Measurements from ENCODE around the gene AP1S1.
A peak's percentile ranks its signal among the peaks of the same experiment; 100 is the strongest.

AP1S1 gene

DNA sequence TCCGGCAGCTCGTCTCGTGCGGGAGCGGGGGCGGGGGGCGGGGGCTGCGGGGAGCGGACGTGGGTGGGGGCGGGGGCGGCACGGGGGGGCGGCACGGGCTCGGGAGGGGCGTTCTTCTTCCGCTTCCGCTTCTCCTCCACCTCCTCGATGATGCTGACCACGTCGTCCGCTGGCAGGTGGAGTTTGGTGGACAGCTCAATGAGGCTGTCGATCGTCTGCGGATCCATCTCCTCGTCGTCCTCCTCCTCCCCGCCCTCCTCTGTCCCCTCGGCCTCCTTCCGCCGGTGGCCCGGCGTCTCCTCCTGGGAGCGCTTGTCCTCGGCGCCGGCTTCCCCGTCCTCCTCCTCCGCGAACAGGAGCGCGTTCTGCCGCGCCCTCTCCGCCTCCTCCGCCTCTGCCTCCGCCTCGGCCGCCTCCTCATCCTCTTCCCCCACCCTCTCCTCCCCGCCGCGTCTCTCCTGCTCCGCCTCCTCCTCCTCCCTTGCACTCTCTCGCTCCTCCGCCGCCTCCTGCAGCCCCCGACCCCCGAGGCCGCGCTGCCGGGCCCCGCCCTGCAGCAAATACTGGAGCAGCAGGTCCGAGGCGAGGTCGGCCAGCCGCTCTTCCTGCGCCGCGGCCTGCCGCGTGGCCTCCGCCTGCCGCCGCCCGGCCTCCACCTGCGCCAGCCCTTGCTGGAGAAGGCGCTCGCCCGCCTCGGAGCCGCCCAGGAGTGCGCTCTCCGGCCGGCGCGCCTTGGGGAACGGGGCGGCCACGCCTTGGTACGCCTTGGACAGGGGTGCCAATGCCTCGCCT is 9.2 kb downstream of the AP1S1 start:
- peaks cover 79% of the 10 kb centered on the region for H3K27me3 ChIP-seq (ENCODE audit: insufficient read depth, low read depth, severe bottlenecking)
- no peaks in the 10 kb centered on the region for H3K36me3 ChIP-seq
- peak overlapping the region; percentile 20 for H3K4me3 ChIP-seq (ENCODE audit: low read depth, low read length)
- no peaks in the 10 kb centered on the region for H3K9me3 ChIP-seq (ENCODE audit: severe bottlenecking)
- no peak overlapping the region for H3K27ac ChIP-seq
- DNase-seq, result no peak
- TF ChIP-seq, protein P1, sequence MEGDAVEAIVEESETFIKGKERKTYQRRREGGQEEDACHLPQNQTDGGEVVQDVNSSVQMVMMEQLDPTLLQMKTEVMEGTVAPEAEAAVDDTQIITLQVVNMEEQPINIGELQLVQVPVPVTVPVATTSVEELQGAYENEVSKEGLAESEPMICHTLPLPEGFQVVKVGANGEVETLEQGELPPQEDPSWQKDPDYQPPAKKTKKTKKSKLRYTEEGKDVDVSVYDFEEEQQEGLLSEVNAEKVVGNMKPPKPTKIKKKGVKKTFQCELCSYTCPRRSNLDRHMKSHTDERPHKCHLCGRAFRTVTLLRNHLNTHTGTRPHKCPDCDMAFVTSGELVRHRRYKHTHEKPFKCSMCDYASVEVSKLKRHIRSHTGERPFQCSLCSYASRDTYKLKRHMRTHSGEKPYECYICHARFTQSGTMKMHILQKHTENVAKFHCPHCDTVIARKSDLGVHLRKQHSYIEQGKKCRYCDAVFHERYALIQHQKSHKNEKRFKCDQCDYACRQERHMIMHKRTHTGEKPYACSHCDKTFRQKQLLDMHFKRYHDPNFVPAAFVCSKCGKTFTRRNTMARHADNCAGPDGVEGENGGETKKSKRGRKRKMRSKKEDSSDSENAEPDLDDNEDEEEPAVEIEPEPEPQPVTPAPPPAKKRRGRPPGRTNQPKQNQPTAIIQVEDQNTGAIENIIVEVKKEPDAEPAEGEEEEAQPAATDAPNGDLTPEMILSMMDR (IDR thresholded peaks at IDR 0.05; ENCODE audit: low read depth, low read length), result no peak

DNA sequence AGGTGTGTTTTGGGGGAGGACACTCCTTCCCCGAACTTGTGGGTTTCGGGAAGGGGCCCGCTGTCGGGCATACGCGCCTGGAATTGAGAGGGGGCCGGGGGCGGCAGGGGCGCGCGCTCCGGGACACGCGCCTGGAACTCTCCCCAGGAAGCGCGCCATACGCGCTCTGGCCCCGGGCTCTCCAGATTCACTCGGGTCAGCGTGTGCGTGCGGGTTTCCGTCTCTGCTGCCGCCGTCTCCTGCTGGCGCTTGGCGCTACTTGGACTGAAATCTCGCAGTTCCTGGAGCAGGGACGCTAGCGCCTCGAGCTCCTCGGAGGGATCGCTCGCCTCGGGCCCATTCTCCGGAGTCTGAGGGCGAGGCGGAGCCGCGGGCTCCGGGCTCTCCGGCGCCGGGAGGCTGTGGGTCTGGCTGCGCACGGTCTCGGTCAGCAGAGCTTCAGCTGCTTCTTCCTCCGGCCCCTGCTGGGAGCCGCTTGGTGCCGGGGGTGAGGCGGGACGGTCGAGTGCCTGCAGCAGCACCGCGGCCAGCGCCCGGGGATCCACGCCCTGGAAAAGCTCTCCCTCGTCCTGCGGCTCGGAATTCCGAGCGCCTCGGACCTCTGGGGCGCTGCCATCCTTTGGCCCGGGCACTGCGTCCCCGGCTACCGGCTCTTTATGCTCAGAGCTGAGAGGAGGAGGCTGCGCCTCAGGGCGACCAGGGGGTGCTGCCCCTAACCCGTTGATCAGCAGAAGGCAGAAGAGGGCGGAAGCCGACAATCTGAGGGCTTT is 10.0 kb downstream of the AP1S1 start:
- peak overlapping the region; percentile 20 for H3K4me3 ChIP-seq (ENCODE audit: low read depth, low read length)
- peaks cover 79% of the 10 kb centered on the region for H3K27me3 ChIP-seq (ENCODE audit: insufficient read depth, low read depth, severe bottlenecking)
- no peaks in the 10 kb centered on the region for H3K9me3 ChIP-seq (ENCODE audit: severe bottlenecking)
- no peak for DNase-seq
- H3K27ac ChIP-seq, result no peak overlapping the region
- TF ChIP-seq, protein P1 (IDR thresholded peaks at IDR 0.05; ENCODE audit: low read depth, low read length), result no peak
- H3K36me3 ChIP-seq, result no peaks in the 10 kb centered on the region

DNA sequence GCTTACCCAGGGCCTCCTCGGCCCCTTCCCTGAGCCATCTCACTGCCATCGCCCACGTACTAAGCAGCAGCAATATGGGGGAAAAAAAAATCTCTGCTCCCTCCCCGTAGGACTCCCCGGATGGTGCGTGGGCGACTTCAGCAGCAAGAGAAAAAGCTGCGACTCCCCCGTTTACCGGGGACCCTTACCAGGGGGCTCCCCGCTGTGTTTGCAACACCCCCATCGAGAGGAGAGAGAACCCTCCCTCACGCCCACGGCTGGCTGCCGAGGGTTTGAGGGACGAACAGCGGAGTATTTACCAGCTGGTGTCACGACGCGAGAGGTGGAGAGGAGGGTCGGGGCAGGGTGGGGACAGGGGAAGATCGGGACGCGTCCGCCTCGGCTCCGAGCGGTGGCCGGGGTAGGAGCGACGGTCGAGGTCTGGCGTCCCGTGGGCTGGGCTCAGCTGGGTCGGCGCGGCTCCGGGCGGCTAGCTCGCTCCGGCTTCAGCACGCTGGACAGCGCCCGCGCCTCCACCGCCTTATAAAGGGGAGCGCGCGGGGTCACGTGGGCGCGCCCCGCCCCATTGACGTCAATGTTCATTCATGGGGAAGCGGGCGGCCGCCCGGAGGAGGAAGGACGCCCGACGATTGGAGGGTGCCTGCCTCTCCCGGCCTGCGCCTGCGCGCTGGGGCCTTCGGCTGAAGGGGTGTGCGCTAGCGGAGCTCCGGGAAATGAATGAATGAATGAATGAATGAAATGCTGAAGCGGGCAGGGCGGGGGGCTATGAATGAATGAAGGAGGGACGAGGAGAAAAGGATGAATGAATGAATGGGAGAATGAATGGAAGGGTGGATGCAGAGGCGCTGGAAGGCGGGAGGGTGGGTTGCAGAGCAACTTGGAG is 11.0 kb downstream of the AP1S1 start, which contains the start of gene VGF:
Gene VGF, minus strand, starts transcription at position 495 of the 883 bp plus-strand sequence. CDS start 726 bp downstream, outside the sequence.
- peak within 1 kb of the TSS; percentile 32 for H3K4me3 ChIP-seq (ENCODE audit: low read depth, low read length)
- no peak within 1 kb of the TSS for H3K27ac ChIP-seq
- H3K27me3 ChIP-seq (ENCODE audit: insufficient read depth, low read depth, severe bottlenecking), result peaks cover 89% of the 10 kb centered on the region
- DNase-seq, result peak; percentile 85
- TF ChIP-seq, protein P1 (IDR thresholded peaks at IDR 0.05; ENCODE audit: low read depth, low read length), result no peak
- H3K36me3 ChIP-seq, result no peaks in the 10 kb centered on the region
- no peaks in the 10 kb centered on the region for H3K9me3 ChIP-seq (ENCODE audit: severe bottlenecking)

DNA sequence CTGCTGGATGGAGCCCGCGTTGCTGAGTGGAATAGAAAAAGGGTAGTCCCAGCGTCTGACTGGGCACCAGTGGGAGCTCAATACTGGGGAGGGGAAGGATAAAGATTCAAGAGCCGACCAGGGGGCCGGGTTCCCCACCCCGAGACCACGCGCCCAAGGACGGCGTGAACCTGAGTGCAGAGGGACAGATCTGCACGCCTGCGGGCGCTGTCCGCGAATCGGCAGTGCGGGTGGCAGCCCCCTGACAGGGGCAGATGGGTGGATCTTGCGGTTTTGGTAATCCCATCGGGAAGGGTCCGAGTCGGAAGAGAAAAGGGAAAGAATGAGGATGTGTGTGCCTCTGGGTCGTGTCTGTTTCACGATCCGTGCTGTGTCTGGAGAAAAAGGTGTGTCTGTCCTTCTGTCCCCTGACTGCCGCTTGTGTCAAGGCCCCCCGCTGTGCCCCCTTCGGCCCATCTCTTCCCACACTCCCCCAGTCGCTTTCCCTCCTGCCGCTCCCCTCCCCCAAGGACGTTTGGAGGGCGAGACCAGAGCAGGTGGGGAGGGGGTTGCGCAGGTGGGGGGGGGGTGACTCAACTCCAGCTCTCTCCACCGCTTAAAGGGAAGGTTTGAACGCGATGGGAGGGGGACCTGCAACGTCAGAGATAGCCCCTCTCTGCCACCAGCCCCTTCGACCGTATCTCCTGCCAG is 11.8 kb downstream of the AP1S1 start:
- DNase-seq, result no peak
- H3K9me3 ChIP-seq (ENCODE audit: severe bottlenecking), result no peaks in the 10 kb centered on the region
- no peak overlapping the region for H3K27ac ChIP-seq
- H3K36me3 ChIP-seq, result no peaks in the 10 kb centered on the region
- TF ChIP-seq, protein P1 (IDR thresholded peaks at IDR 0.05; ENCODE audit: low read depth, low read length), result no peak
- H3K27me3 ChIP-seq (ENCODE audit: insufficient read depth, low read depth, severe bottlenecking), result peaks cover 93% of the 10 kb centered on the region
- peak overlapping the region; percentile 32 for H3K4me3 ChIP-seq (ENCODE audit: low read depth, low read length)

DNA sequence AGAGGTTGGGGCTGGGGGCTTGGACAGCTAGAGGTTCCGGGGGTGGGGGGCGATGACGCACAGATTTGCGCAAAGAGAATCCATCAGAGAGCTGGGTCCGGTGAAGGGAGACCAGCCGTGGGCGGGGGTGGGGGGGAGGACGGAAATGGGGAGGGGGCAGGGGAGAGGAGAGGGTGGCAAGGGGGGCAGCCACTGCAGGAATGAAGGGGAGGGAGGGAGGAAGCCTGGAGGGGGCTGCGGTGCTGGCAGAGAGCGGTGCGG is 12.3 kb downstream of the AP1S1 start:
- no peak for DNase-seq
- H3K27me3 ChIP-seq (ENCODE audit: insufficient read depth, low read depth, severe bottlenecking), result peaks cover 93% of the 10 kb centered on the region
- no peaks in the 10 kb centered on the region for H3K9me3 ChIP-seq (ENCODE audit: severe bottlenecking)
- H3K36me3 ChIP-seq, result no peaks in the 10 kb centered on the region
- no peak overlapping the region for H3K27ac ChIP-seq
- no peak overlapping the region for H3K4me3 ChIP-seq (ENCODE audit: low read depth, low read length)
- TF ChIP-seq, protein P1 (IDR thresholded peaks at IDR 0.05; ENCODE audit: low read depth, low read length), result no peak
